ENCODE data around the gene SCAPER. TPM values are rescaled to one million over a fixed set of nuclear protein-coding genes. Genes with fewer than 3 reads are reported as not detected.

The SCAPER gene
- total RNA-seq, 1 experiment from 2014 or later = 7.4 TPM

GRCh38 chr15:76648732-76649444 is 256.3 kb downstream of the SCAPER start:
- Histone ChIP-seq H2AFZ (ENCODE audit: low read length) (no peak overlapping the region), H4K20me1 (ENCODE audit: control insufficient read depth, insufficient read depth, insufficient read length) (no peaks in the 10 kb centered on the region), H3K27ac (ENCODE audit: insufficient read length, low read depth, low read length) (no peak overlapping the region), H3K4me2 (ENCODE audit: insufficient read depth, insufficient read length, low read length) (no peak overlapping the region), H3K18ac (ENCODE audit: insufficient read length, low read depth, low read length) (no peak overlapping the region), H3K4me1 (ENCODE audit: insufficient read depth, low read length) (no peaks in the 10 kb centered on the region), H3K27me3 (ENCODE audit: insufficient read depth, low read length) (no peaks in the 10 kb centered on the region), H2BK120ac (ENCODE audit: low read depth, low read length, poor library complexity, severe bottlenecking) (no peak overlapping the region), H3K23me2 (ENCODE audit: insufficient read length, low read depth, low read length, poor library complexity, severe bottlenecking) (no peaks in the 10 kb centered on the region), H3K56ac (ENCODE audit: insufficient read length, low read depth, low read length) (no peak overlapping the region), H4K91ac (ENCODE audit: insufficient read length, low read depth, low read length) (no peak overlapping the region), H2BK5ac (ENCODE audit: insufficient read length, low read length) (no peak overlapping the region), H4K8ac (replicated peaks; ENCODE audit: insufficient read length, low read depth, low read length) (no peak overlapping the region), H4K5ac (ENCODE audit: insufficient read length, low read depth, low read length) (no peak overlapping the region), H3K9me3 (ENCODE audit: control insufficient read depth, low read depth, low read length) (no peaks in the 10 kb centered on the region), H2BK20ac (ENCODE audit: low read depth, low read length, poor library complexity, severe bottlenecking) (no peak overlapping the region), H2AK5ac (ENCODE audit: insufficient read length, low read length) (no peak overlapping the region), H2BK15ac (ENCODE audit: low read depth, low read length) (no peak overlapping the region), H3K4ac (ENCODE audit: low read depth, low read length) (no peak overlapping the region), H3K14ac (ENCODE audit: insufficient read depth, low read length) (no peak overlapping the region), H3K79me2 (ENCODE audit: insufficient read depth, low read length) (no peaks in the 10 kb centered on the region), H2BK12ac (ENCODE audit: insufficient read length, low read depth, low read length) (no peak overlapping the region), H3K23ac (ENCODE audit: insufficient read length, low read depth, low read length) (no peak overlapping the region), H3K79me1 (ENCODE audit: insufficient read depth, low read depth, low read length, poor library complexity, severe bottlenecking) (no peaks in the 10 kb centered on the region), H3K9ac (ENCODE audit: extremely low read depth, insufficient read length, low read length) (no peak overlapping the region), H3T11ph (ENCODE audit: low read length) (no peak overlapping the region)
- Mint-ChIP-seq H3K4me1 (peaks cover 12 to 20% of the 10 kb centered on the region in 2 experiments), H3K27ac (no peak overlapping the region; a peak in 1 of 7 replicates), H3K9me3 (peaks cover 0 to 6% of the 10 kb centered on the region in 2 experiments; a peak in 3 of 5 replicates), H3K27me3 (ENCODE audit: low read depth) (no peaks in the 10 kb centered on the region), H3K36me3 (ENCODE audit: insufficient read depth in 1 of 3, low read depth in 3 of 3) (peaks cover 0 to 16% (median 0%) of the 10 kb centered on the region in 3 experiments; a peak in 4 of 7 replicates), H3K4me3 (no peak overlapping the region)
- no peak for TF ChIP-seq CTCF (conservative IDR thresholded peaks at IDR 0.05)
- no CpG with 5 or more reads among the region's 8 CpGs for WGBS (ENCODE audit: extremely low coverage, insufficient read length, low lambda C conversion rate)
- peak; percentile 57 for DNase-seq

Data from H9 (cell line).